Hippocampal formation (tissue), 2 donors: ENCODE results near the gene PITPNC1.

Experiments used
- DNase-seq, 2 donors: peaks; one replicate each; lab custom pipeline; 2025; lab: John Stamatoyannopoulos, UW

PITPNC1 gene

DNA sequence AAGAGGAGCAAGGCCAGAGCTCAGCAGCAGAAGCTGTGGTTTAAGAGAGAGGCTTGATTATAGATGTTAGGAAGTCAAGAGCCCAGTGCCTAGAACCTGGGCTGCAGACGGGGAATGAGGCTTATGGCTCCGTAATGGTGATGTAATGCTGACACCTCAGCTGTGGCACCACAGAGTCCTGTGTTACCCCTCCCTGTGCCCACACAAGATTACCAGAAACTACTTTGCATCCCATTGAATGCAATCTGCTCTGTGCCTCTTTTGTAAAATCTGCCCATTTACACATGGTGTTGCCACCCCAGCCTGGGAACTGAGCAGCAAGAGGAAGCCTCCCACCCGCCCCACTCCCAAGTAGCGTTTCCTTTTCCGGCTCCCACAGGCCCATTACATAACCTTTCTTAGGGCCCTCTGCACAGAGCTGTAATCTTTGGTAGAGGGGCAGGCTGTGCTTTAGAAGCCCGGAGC, 57.0 kb downstream of the PITPNC1 start:
- no peak for DNase-seq

- DNase-seq: no peak
These were observed 58.0 kb downstream of the PITPNC1 start for GRCh38 chr17:67435122-67435521.

DNA sequence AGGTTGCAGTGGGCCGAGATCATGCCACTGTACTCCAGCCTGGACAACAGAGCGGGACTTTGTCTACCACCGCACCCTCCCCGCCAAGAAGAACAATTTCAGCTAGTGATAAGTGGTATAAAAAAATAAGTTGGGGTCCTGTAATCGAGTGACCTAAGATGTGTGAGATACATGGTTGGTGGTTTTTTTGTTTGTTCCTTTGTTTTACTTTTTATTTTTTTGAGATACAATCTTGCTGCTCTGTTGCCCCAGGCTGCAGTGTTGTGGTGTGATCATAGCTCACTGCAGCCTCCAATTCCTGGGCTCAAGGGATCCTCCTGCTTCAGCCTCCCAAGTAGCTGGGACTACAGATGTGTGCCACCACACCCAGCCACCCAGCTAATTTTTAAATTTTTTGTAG, 58.7 kb downstream of the PITPNC1 start:
- DNase-seq: no peak

GRCh38 chr17:67436233-67436632, 59.2 kb downstream of the PITPNC1 start:
- DNase-seq: no peak

DNA sequence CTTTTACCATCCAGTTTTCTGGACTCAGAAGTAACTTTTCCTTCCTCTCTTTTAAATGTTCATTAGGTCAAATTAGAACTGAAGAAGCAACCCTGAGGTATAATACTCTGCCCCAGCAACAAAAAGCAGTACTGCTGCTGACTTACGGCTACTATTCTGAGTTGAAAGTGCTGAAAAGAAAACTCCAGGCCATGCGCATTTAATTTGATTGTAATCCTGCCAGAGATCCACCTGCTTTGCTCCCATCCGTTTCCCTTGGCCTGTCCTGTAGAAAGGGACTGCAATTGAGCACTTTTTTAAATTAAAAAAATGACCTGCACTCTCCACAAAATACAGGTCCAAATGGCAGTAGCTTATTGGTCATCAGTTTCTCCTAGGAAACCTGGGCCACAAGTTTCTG, 61.6 kb downstream of the PITPNC1 start:
- DNase-seq: no peak

- no peak for DNase-seq
These were observed 62.2 kb downstream of the PITPNC1 start for GRCh38 chr17:67439269-67439668.

DNA sequence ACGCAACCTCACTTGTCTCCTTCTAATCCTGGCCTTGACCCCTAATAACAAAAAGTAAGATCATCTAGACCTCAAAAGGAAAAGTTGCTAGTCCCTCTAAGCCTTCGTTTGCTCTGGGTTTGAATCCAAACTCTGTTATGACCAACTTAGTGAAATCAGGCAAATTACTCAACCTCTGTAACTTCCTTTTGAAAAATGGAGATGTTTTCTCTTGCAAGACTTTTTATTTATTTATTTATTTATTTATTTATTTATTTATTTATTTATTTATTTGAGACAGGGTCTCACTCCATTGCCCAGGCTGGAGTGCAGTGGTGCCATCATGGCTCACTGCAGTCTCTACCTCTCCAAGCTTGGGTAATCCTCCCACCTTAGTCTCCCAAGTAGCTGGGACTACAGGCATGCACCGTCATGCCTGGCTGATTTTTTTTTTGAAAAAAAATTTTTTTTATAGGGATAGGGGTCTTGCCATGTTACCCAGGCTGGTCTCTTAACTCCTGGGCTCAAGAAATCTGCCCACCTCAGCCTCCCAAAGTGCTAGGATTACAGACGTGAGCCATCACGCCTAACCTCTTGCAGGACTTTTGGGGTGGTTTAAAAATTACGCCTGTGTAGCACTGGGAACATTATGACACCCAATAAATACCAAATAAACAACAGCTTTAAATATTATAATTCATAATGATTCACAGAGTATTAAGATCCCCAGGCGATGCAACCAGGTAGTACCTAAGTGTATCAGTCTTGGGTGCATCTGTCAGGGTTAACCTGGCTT, 63.4 kb downstream of the PITPNC1 start:
- no peak for DNase-seq

DNA sequence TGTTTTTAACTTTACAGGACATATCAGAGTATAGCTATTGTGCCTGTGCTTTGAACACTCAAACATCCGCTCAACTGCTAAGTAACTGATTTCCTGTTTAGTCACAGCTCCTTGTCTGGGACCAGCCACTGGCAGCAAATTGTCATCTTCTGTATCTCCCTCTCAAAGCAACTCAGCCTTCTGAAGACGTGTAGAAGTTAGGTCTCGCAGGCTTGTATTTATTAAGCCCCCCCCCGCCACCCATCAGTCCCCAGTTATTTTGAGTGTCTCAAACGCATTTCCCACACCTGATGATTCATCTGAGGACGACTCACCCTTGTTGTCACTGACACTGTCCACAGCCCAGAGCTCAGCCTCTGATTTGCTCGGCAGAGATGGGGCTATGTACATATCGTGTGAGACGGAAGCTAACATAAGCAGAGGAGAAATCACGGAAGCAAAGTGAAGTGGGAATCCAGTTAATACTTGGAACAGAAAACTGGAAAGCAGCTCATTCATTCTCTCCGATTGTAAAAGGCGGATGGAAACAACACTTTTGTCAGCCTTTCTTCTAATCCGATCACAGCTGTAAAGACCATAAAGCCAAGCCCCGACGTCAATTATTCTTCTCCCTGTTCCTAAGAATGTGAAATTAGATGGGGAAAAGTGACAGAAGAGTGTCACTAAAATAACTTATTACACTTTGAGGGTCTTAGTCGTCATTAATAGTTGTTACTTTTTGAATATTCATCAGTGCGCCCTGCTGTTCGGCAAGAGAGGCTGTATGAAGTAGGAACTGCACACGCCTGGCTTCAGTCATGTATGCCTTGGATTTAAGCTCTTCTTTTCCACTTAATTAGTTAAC, 64.2 kb downstream of the PITPNC1 start:
- no peak for DNase-seq

DNA sequence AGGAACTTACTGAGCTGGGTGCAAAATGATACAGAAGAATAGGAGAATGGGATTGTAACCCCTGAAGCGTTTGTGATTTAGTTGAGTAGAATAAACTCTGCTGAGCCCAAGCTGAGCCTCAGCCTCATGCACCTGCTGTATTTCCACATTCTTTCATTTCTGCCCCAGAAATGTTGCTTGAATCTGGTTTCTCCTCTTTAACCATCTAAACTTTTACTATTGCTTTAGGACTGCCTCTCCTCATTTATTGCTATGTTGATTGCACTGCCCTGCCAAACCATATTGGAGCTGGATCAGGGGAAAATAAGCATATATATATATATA, 64.8 kb downstream of the PITPNC1 start:
- DNase-seq: no peak

DNA sequence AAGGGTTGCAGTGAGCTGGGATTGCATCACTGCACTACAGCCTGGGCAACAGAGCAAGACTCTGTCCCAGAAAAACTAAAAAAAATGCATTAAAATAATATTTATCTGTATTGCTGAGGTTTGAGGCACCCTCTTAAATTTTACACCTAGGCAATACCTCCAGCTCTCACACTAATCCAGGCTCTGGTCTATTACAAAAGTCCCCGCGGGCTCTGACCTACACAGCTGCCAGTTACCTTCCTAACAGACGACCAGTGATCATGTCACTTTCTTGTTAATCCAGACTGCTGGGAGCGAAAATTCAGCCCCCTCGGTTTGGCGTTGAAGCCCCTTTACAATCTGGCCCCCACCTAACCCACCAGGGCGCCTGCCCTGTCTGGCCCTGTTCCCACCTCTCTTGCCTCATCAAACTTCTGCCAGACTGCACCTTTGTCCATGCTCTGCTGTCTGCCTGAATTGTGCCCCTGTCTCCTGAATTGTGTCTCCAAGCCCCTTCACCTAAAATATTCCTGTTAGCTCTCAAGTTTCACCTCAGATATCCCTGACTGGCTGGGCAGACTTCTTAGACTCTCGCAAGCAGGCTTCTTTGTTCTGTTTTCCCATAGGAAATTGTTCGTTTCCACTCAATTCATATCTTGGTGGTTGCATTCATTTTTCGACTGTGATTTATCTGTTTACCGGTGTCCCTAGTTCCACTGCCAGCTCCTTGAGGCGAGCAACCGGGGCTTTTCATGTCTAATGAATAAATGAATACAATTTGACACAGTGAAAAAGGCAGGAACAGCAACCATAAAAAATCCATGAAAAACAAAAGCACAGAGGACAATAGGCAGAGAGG, 65.9 kb downstream of the PITPNC1 start:
- DNase-seq: no peak

DNA sequence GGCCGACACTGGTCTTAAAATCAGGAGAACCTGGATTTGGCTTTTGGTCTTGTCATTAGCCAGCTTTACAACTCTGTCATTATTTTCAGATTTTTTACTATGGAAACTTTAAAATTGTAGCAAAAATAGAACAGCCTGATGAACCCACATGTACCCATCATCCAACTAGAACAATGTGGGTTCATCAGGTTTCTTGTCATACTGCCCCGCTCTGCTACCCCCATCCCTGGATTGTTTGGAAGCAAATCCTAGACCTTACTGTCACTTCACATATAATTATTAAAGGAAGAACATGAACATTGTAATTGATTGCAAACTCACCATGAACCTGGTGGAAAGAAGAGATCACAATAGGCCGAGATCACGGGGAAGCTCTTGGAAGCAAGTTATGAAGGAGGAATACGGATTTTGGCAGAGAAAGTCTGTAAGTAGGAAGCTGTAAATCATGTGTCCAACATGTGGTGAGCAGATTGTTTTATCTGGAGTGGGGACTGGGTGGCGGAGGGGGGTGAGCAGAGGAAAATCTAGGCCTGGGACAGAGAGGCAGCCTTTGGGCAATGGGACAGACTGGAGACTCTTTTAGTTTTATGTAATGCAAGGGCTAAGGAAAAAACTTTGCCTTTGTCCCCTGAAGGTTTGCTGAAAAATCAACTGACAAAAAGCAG, 67.0 kb downstream of the PITPNC1 start:
- no peak for DNase-seq

GRCh38 chr17:67448449-67448848, 71.4 kb downstream of the PITPNC1 start:
- no peak for DNase-seq

- DNase-seq: no peak
These were observed 72.0 kb downstream of the PITPNC1 start for GRCh38 chr17:67449065-67449464.

GRCh38 chr17:67449845-67450755, 73.0 kb downstream of the PITPNC1 start:
- no peak for DNase-seq

- DNase-seq: no peak
These were observed 75.8 kb downstream of the PITPNC1 start for GRCh38 chr17:67452681-67453554.

DNA sequence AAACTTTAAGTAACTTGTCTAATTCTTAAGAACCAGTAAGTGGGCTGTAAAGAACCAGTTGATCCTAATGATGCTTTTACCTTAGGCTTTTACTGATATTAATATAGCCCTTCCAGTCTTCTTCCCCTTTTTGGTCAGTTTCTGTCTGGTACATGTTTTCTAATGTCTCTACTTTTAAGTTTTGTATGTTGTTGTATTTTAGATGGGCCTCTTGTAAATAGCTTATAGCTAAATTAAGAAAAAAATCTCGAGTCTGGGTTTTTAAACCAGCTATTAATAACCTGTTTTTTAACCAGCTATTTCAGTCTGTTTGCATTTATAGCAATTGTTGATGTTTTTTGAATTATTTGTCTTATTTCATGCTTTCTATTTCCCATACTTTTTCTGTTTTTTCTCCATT, 79.0 kb downstream of the PITPNC1 start:
- no peak for DNase-seq

- DNase-seq: no peak
These were observed 79.8 kb downstream of the PITPNC1 start for GRCh38 chr17:67456889-67457288.

DNA sequence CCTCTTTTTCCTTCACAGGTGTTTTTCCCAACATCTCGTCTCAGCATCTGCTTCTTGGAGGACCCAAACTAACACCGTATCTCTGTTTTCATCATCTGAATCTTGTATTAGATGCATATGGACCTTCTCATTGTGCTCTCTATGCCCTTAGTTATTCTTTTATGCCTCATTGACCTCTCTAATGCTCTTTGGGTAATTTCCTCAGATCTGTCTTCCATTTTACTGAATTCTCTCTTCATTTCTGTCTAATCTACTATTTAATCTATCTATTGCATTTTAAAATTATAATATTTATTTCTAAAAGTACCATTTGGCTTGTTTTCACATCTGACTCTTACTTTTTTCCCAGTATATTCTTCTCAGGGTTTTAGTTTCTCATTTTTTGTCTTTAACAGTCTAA, 81.1 kb downstream of the PITPNC1 start:
- no peak for DNase-seq

DNA sequence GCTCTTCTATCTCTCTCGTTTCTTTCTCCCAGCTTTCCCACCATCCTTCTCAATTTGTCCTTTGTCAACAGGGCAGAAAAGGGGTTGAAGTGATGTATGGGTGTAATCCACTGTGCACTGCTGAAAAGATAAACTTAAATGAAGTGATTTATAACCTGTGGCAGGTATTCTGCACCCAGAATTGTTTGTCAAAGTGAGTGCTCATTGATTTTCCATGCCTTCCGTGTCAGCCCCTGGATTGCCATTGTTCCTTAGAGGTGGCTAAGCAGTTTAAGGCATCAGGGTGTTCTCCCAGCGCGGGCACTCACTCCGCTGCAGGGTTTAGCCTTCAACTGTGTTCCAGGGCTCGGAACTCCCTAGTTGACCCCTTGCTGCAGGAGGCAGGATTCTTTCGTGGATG, 82.9 kb downstream of the PITPNC1 start:
- no peak for DNase-seq
